HG02798 (cell line): ENCODE measurements around the gene PRR23A.

ENCODE experiments used
- ATAC-seq: cut with Tn5 transposase; IDR thresholded peaks from one replicate; pipeline ENCODE4 v1.9.1; 2021; ENCODE audit warnings: mild to moderate bottlenecking; ENCODE audit not compliant: unreplicated experiment, poor library complexity

PRR23A gene

GRCh38 chr3:138975351-138975750 lies 30.7 kb downstream of the PRR23A start:
- no peak for ATAC-seq

GRCh38 chr3:138974462-138974861 lies 31.6 kb downstream of the PRR23A start:
- ATAC-seq: no peak

GRCh38 chr3:138972941-138973340 lies 33.1 kb downstream of the PRR23A start:
- no peak for ATAC-seq

GRCh38 chr3:138971766-138972320 lies 34.2 kb downstream of the PRR23A start:
- ATAC-seq: no peak

- no peak for ATAC-seq
These were observed 41.1 kb downstream of the PRR23A start for GRCh38 chr3:138964923-138965322.

GRCh38 chr3:138964264-138964663 lies 41.8 kb downstream of the PRR23A start:
- ATAC-seq: no peak

- ATAC-seq: no peak
These were observed 43.1 kb downstream of the PRR23A start for GRCh38 chr3:138962854-138963560.

- no peak for ATAC-seq
These were observed 45.6 kb downstream of the PRR23A start for GRCh38 chr3:138960417-138960852.
